Measurements from ENCODE around the gene GPC3.

GRCh38 chrX:133590703-133591505, 394.5 kb downstream of the GPC3 start:
- TF ChIP-seq USF2 (IDR thresholded peaks at IDR 0.05): no peak
- TF ChIP-seq CTCF (IDR thresholded peaks at IDR 0.05): no peak
- no peak for TF ChIP-seq POLR2A (IDR thresholded peaks at IDR 0.05; ENCODE audit: low read length)
- TF ChIP-seq ELK1 (IDR thresholded peaks at IDR 0.05; ENCODE audit: low read depth, low read length): no peak
- no peak for TF ChIP-seq ZNF302 (CRISPR knock-in tag; IDR thresholded peaks at IDR 0.05)
- TF ChIP-seq POLR2AphosphoS2 (conservative IDR thresholded peaks at IDR 0.05; ENCODE audit: low read length): no peak
- TF ChIP-seq JUNB (IDR thresholded peaks at IDR 0.05): no peak
- no peak for TF ChIP-seq GATA3 (IDR thresholded peaks at IDR 0.05; ENCODE audit: borderline replicate concordance)
- no peak for TF ChIP-seq CEBPB (IDR thresholded peaks at IDR 0.05)
- TF ChIP-seq MAX (IDR thresholded peaks at IDR 0.05): no peak
- no peak for TF ChIP-seq CHD2 (IDR thresholded peaks at IDR 0.05; ENCODE audit: low read length, partially characterized antibody)
- no peak for TF ChIP-seq EP300 (IDR thresholded peaks at IDR 0.05)
